NCI-H146 treated with DMSO at 0.1 percent for 48 hours (cell line): ENCODE results near the gene POLA2.
"Not testable (repeated sequence)": the region's sequence is repeated elsewhere in the genome, so short reads cannot be mapped to it uniquely, and the experiment has no call there.

Source experiments
- DNase-seq: peaks from one replicate; lab custom pipeline; 2025; ENCODE audit not compliant: unreplicated experiment; lab: John Stamatoyannopoulos, UW

The POLA2 gene

DNA sequence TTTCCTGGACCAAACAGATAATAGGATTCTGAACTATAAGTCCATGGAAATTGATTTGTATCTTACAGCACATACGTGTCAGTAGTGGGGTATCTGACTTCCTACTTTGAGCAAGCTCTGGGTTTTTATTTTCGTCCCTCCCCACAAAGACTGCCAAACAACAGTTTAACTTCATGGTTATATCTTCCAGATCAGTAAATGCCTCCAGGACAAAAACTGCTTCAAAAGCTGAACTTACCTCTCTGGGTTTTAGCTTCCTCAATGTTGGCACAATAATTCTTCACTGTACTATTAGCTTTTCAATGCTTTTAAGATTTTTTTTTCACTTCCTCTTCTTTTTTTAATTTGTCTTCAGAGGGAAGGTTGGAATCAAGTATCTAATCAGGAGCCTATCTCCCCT is 67.7 kb downstream of the POLA2 start:
- DNase-seq: no peak

- peak; percentile 76 for DNase-seq
Measured at GRCh38 chr11:65329944-65330403, 68.2 kb downstream of the POLA2 start.

- DNase-seq: no peak
Measured at GRCh38 chr11:65330544-65330943, 68.8 kb downstream of the POLA2 start.

DNA sequence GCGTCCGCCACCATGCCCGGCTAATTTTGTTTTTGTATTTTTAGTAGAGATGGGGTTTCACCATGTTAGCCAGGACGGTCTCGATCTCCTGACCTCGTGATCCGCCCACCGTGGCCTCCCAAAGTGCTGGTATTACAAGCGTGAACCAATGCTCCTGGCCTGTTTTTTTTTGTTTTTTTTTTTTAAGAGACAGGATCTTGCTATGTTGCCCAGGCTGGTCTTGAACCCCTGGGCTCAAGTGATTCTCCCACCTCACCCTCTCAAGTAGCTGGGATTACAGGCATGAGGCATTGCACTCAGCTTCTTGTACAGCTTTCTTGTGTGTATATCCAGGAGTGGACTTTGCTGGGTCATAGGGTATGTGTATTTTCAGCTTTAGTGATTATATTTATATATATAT is 70.8 kb downstream of the POLA2 start:
- not testable (repeated sequence) for DNase-seq

- DNase-seq: no peak
Measured at GRCh38 chr11:65334696-65335295, 73.0 kb downstream of the POLA2 start.

GRCh38 chr11:65338676-65339075 is 76.9 kb downstream of the POLA2 start:
- DNase-seq: no peak

DNA sequence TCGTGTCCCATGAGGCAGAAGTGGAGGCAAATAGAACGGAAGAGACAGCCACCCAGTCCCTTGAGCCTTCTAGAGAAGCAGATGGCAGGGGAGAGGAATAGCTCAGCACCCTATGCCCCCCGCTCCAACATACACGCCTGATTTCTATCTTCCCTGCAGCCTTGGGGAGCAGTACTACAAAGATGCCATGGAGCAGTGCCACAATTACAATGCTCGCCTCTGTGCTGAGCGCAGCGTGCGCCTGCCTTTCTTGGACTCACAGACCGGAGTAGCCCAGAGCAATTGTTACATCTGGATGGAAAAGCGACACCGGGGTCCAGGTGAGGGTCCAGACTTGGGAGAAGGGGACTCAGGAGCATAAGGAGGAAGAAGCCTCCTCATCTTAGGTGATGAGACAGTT is 78.5 kb downstream of the POLA2 start:
- no peak for DNase-seq

DNA sequence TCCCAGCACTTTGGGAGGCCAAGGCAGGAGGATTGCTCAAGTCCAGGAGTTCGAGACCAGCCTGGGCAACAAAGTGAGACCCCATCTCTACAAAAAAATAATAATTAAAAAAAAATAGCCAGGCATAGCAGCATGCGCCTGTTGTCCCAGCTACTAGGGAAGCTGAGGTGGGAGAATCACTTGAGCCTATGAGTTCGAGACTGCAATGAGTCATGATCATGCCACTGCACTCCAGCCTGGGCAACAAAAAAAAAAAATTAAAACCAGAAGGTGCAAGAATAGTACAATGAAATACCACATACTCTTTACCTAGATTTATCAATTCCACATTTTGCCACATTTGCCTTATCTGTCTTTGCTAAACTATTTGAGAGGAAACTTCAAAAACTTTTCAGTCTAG is 80.1 kb downstream of the POLA2 start:
- DNase-seq: no peak
